NCI-H446 treated with DMSO at 0.1 percent for 48 hours (cell line): ENCODE results near the gene TNRC6B.
"Not testable (repeated sequence)": the region's sequence is repeated elsewhere in the genome, so short reads cannot be mapped to it uniquely, and the experiment has no call there.

Experiments
- DNase-seq: peaks from one replicate; lab custom pipeline; 2025; lab: John Stamatoyannopoulos, UW

The TNRC6B gene, protein sequence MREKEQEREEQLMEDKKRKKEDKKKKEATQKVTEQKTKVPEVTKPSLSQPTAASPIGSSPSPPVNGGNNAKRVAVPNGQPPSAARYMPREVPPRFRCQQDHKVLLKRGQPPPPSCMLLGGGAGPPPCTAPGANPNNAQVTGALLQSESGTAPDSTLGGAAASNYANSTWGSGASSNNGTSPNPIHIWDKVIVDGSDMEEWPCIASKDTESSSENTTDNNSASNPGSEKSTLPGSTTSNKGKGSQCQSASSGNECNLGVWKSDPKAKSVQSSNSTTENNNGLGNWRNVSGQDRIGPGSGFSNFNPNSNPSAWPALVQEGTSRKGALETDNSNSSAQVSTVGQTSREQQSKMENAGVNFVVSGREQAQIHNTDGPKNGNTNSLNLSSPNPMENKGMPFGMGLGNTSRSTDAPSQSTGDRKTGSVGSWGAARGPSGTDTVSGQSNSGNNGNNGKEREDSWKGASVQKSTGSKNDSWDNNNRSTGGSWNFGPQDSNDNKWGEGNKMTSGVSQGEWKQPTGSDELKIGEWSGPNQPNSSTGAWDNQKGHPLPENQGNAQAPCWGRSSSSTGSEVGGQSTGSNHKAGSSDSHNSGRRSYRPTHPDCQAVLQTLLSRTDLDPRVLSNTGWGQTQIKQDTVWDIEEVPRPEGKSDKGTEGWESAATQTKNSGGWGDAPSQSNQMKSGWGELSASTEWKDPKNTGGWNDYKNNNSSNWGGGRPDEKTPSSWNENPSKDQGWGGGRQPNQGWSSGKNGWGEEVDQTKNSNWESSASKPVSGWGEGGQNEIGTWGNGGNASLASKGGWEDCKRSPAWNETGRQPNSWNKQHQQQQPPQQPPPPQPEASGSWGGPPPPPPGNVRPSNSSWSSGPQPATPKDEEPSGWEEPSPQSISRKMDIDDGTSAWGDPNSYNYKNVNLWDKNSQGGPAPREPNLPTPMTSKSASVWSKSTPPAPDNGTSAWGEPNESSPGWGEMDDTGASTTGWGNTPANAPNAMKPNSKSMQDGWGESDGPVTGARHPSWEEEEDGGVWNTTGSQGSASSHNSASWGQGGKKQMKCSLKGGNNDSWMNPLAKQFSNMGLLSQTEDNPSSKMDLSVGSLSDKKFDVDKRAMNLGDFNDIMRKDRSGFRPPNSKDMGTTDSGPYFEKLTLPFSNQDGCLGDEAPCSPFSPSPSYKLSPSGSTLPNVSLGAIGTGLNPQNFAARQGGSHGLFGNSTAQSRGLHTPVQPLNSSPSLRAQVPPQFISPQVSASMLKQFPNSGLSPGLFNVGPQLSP (N-terminal part only)

DNA sequence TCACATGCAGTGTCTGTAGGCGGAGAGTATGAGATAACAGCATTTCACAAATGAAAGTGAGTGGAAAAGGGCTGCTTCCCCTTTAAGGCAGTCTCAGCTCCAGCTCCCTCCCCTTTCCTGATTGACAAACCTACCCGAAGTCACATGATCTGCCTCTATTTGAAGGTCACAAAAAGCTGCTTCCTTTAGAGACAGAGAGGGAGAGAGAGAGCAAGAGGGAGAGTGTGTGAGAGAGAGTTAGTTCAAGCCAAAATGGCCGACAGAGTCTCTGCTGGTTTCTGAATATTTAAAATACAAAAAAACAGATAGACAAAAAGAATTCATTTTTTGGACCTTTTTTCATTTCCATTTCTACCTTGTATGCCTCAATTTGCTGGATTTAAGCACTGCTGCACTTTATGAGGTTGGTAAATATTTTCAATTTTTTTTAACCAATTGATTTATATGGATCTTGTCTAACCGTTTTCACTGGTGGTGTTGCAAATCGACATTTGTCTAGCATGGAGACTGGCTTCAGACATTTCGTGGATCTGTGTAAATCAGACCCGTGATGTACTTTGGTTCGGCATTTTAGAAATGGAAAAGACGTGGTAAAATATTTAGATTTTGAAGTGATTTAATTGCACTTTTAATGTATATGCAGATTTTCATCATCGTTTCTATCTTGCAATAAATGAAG lies at the start of gene TNRC6B:
Gene TNRC6B, plus strand, starts transcription at position 188 of the 679 bp plus-strand sequence. Its CDS starts 211 bp downstream, at position 399.
- peak; percentile 94 for DNase-seq

DNA sequence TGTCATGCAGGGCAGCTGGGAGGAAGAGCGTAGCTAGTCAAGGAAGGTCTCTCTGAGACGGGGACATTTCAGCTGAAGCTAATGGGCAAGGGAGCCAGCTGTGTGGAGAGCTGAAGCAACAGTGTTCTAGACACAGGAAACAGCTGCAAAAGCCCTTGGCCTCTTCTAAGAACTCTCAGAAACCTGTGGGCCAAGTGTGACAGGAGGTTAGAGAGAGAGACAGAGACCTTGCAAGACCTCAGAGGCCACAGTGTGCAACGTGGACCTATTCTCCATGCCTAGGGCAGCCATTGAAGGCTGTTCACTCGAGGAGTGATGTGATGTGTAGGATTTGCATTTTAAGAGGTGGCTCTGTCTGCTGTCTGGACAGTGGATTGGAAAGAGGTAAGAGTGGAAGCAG lies 48.7 kb upstream of the TNRC6B start:
- DNase-seq, result no peak

DNA sequence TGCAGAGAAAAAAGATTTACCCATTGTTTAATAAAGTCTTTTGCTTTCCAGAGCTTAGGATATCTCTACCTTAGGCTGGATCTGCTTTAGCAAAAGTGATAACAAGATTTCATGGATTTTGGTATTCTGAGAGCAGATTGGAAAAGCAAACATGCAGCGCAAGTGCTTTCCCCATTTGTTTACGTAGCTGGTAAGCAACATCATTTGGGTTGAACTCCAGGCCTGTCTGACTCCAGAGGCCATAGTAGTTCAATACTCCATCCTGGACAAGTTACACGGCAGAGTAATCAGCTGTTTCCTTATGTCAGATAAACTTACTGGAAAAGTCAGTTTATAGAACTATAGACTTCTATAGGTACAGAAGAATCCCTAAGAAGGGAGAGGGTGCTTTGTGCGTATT lies 40.6 kb upstream of the TNRC6B start:
- no peak for DNase-seq

DNA sequence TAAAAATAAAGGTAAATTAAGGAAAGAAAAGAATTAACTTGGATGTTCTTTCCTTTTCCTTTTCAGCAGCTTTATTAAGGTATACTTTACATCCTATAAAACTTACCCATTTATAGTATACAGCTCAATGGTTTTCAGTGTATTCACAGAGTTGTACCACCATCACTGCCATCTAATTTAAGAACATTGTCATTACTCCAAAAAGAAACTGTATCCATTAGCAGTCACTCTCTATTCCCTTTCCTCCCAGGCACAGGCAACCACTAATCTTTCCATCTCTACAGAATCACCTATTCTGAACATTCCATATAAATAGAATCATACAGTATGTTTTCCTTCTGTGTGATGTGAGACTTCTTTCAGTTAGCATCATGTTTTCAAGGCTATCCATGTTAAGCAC lies 38.9 kb upstream of the TNRC6B start:
- no peak for DNase-seq

DNA sequence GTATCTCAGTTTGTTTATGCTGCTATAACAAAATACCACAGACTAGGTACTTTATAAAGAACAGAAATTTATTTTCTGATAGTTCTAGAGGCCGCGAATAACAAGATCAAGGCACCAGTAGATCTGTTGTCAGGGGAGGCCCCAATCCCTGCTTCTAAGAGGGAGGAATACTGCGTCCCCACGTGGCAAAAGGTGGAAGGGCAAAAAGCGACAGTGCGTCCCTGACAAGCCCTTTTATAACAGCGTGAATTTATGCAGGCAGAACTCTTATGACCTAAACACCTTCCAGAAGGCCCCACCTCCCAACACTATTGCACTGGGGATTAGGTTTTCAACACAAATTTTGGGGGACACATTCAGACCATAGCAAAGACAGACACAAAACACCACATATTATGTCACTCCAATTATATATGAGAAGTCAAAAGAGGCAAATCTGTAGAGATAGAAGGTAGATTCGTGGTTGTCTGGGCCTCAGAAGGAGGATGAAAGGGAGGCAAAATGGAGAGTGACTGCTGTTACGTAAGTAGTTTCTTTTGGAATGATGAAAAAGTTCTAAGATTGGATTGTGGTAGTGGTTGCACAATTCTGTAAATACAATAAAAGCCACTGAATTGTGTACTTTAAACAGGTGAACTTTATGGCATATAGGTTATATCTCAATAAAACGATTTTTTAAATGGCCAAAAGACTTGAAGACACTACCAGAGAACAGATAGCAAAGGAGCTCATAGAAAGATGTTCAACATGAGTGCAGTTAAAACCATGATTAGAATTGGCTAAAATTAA lies 30.1 kb upstream of the TNRC6B start:
- DNase-seq, result no peak

DNA sequence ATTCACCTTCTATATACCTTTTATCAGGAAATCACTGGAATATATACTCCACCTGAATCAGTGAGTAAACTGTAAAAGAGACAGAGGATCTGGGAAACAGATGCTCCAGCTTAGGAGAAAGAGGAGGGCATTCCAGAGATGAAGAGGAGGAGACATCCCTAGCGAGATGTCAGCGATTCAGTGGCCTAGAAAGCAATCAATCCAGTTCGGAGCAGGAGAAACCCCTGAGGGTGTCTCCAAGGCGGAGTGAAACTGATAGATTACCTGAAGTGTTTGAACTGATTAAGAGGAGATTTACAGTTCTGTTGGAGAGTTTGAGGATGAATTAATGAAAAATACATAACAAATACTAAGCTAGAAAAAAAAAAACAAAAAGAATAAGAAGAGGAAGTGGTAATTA lies 24.5 kb upstream of the TNRC6B start:
- no peak for DNase-seq

DNA sequence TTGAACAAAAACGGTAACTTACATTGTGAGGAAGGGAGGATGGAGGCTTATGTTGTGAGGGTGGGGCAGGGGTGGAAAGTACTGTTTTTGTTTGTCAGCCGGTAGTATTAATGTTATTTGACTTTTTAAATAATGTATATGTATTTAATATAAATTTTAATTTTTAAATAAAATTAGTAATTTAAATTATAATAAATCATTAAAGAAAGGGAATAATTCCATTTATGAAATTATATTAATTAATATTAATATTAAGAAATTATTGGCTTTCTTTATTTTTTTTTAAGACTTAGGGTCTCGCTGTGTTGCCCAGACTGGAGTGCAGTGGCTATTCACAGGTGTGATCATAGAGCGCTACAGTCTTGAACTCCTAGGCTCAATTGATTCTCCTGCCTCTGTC lies 24.0 kb upstream of the TNRC6B start:
- DNase-seq, result no peak

DNA sequence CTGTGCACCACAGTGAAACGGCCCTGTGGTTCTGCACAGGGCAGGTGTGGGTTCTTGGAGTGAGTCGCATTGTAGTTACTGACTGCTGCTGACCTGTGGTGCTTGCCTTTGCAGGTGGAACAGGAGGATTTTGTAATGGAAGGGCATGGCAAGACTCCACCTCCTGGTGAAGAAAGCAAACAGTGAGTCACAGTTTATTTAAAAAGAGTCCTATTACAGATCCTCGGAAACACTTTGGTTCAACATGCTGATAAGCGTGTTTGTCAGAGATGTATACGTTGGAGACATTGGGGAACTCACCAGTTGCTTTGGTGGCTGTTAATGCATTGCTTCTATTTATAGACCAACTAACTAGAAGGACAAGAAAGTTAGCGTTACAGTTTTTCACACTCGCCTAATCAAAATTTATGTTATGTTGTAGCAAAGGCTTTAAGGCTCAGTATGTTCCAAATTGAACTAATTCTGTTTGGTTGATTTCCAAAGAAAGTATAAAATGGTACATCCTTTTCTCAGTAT lies 21.7 kb upstream of the TNRC6B start:
- DNase-seq, result no peak

DNA sequence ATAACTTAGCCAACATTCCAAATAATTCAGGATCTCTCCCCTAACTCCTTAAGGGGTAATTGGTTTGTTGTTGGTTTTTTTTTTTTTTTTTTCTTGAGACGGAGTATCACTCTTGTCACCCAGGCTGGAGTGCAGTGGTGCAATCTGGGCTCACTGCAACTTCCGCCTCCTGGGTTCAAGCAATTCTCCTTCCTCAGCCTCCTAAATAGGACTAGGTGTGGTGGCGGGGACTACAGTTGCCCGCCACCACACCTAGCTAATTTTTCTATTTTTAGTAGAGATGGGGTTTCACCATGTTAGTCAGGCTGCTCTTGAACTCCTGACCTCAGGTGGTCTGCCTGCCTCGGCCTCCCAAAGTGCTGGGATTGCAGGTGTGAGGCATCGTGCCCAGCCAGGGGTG lies 21.0 kb upstream of the TNRC6B start:
- DNase-seq, result not testable (repeated sequence)

DNA sequence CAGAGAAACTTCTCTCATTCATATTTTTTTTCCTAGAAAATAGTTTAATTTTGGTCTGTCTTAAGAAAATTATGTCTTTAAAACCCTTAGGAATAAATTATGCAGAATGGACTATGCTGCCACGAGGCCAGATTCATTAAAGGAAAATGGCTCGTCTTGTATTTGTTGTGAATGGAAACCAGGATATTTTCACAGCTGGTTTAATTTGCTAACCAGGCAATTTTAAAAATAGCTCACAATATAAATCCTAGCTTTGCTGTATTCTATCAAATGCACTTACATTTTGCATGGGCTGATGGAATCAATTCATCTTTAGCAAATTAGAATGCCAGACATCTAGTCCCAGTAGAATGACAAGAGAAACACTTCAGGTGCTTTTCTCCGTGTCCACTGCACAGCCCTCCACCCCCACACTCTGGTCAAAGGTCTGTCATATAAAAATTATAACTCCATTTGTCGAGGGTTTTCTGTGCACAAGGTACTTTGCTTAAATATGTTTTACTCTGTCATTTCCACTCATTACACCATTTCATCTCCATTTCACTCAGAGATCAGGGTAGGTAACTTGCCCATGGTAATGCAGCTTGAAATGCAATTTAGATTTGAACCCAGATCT lies 20.3 kb upstream of the TNRC6B start:
- no peak for DNase-seq

DNA sequence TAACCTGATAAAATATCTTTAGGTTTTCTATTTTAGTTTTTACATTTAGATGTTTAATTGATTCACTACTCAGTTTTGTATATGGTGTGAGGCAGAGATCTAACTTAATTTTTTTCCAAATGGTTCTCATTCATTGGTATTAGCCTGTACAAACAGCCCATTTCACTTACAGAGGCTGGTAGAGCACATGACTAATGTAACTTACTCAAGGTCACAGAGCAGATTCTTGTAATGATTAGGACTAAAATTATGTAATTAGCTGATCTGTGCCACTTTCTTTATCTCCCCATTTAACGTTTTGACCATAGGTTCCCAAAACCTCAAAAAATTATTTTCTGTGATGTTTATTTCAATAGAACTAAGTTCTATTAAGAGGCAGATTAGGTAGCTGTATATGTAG lies 16.5 kb upstream of the TNRC6B start:
- no peak for DNase-seq

DNA sequence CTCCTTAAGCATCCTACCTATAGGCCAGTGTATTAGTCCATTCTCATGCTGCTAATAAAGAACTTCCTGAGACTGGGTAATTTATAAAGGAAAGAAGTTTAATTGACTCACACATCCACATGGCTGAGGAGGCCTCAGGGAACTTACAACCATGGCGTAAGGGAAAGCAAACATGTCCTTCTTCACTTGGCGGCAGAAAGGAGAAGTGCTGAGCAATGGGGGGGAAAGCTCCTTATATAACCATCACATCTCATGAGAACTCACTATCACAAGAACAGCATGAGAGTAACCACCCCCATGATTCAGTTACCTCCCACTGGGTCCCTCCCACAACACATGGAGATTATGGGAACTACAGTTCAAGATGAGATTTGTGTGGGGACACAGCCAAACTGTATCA lies 12.2 kb upstream of the TNRC6B start:
- DNase-seq, result not testable (repeated sequence)

DNA sequence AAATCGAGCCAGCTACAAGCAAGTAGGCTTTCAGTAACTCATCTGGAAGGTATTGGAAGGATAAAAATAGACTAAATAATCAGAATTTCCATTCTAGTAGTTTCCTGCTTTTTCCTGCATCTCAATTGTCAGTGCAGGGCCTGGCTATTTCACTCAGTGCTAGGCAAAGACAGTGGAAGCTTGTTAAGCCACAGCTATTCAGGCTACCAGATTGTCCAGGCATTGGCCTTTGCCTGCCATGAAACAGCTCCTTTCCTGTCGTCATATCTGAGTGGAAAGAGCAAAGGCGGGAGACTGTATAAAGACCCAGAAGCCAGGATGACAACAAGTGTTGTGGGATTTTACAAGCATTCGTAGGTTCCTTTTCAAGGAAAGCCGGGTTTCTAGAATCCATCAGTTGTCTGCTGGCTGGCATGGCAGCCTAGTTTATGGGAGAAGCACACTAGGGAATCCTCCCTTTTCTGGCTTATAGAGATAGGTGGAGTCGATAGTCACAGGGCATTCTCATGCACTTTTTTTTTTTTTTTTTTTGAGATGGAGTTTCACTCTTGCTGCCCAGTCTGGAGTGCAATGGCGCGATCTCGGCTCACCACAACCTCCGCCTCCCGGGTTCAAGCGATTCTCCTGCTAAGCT lies 2.0 kb upstream of the TNRC6B start:
- DNase-seq, result no peak

DNA sequence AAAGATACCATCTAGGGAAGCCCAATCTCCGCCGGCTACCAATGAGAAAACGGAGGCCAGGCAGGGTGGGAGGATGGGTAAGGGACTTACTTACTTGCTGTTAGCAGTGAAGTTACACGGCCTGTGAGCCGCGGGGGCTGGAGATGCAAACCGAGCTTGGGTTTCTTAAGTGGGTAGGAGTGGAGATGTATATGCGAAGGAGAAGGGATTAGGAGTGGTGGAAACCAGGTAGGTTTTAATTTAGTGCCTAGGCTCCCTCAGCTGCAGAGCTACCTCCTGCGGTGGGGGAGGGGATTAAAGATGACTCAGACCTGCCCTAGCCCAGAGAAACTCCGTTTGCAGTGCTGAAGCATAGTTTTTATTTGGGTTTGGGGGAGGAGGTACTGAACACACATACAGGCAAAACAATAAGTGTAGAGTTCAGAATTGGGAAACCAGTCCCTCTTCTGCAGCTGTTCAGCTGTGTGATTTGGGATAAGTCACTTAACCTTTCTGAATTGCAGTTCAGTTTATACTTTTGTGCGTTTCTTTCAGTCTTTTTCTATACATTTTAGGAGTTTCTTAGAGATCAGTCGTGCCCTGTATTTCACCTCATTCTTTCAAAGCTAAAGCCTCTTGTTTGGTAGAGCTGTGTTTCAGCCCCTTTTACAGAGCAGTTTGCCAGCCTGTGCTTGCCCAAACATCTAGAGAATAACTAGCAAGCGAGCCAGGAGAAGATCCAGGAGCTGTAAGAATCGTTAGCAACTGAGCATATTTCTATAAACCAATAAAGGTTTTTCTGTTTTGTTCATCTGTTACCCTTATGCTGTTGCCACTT lies 596 bp upstream of the TNRC6B start:
- no peak for DNase-seq

DNA sequence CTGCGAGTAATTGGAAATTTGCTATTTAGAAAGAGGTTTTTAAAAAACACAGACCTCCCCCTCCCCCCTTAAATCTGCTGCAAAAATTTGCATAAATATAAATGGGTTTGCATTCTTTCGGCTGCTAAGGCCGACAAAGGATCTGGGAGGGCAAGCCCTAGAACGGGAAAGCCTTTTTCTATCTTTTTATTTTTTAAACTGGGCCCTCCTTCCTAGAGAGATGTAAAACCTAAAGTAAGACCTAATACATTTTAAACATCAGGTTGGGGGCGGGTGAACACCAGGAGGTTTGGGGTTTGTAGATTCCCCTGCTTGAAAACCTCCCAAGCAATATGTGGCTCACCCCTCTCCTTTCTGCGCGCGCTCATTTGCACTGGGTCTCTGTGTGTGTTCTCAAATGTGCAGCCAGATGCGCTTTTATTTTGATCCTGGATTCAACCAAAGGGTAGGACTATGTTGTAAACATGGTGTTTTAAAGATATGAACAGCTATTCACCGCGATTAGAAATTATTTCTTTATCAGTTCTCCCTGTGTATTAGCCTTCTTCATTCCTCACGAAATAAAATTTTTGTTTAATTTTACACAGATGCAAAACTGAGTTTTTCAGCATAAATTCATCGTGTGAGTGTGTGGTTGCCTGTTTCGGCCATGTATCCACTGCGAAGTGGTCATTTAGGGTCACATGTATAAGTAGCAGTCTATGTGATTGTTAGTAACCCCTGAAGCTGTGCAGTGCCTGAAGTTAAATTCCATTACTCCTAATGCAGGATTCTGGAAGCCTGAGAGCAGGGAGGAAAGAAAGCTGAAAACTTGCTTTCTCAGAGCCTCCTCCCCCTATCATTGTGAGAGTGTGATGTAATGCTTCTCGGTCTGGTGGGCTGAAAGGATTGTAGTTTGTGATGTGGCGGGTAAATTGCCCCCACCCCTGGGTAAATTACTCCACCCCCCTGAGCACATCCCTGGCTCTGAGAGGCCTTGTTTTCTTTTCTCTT lies 988 bp downstream of the TNRC6B start:
- DNase-seq, result peak; percentile 27

DNA sequence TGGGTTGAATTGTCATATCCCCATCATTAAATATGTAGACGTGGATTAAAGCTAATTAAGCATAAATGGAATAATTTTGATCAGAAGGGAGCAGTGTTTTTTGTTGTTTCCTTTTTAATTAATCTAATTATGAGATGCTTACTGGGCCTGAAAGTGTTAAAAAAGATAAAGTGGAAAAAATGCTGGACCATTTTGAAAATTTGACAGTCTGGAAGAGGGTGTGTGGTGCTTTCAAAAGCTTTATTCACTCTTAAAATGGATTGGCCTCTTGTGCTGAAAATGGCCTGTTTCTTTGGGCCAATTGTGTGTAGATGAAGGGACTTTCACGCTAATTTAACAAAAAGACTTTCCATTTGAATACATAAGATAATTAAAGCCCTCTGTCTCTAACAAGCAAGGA lies 1.8 kb downstream of the TNRC6B start:
- DNase-seq, result no peak

DNA sequence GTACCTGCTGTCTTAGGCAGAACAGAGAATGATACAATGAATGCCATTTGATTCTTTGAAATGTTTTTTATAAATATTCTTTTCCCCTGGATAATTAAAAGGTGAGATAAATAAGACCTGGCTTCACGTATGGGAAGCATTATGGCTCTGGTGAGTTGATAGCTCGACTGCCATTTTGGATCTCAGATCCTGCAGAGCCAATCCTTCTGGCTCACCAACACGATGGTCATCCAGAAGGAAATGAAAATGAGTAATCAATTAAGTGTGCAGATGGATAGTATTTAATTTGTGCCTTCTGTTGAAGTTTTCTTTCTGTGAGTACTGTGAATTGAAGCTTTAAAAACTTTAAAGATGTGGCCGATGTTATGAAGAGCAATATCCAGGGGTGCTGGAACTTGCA lies 2.7 kb downstream of the TNRC6B start:
- DNase-seq, result no peak

DNA sequence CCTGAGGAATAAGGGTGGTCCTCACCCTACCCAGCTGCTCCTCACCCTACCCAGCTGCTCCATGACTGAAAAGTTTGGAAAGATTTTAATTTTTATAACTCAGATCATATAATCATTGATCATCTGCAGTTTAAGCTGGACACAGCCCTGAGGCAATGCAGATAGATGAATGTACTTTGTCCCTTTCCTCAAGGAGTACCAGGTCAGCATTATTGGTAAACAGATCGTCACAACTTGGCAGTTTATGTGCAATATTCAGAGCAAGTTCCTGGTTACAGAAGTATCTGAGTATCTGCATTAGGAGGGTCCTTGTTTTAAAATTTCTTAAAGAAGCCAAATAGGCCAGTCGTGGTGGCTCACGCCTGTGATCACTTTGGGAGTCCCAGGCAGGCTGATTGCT lies 3.6 kb downstream of the TNRC6B start:
- no peak for DNase-seq
